Panc1 (cell line): ENCODE results near the gene IRF8. TPM values are rescaled to one million over a fixed set of nuclear protein-coding genes. Genes with fewer than 3 reads are reported as not detected.

Source experiments
- ATAC-seq: fragments of 200-7000 bp; cut with Tn5 transposase; 2 replicates; pipeline ENCODE4 v1.9.1; 2020; ENCODE audit warnings: mild to moderate bottlenecking, moderate library complexity
- BruUV-seq: library from RNA; stranded (reverse); fragments of 400-500 nt; replicated peaks from 2 replicates; lab custom pipeline; 2021; lab: Mats Ljungman, UMichigan
- CTCF ChIA-PET: fragments of 300-600 bp; sonication (Branson Sonifier 250); formaldehyde crosslinking; loops from one replicate; lab custom pipeline; 2022; ENCODE audit warnings: antibody characterized with exemption; lab: Charles Lee
- POLR2A ChIA-PET: fragments of 300-600 bp; sonication (Branson Sonifier 250); formaldehyde crosslinking; loops from one replicate; lab custom pipeline; 2022; ENCODE audit warnings: antibody characterized with exemption; lab: Charles Lee
- DNase-seq: peaks from one replicate; pipeline ENCODE4 v3.0.0-alpha.2; 2010; ENCODE audit warnings: low read depth, low spot score
- H3K27ac ChIP-seq: 2 replicates; pipeline ENCODE4 v1.5.1; 2011; ENCODE audit warnings: mild to moderate bottlenecking, low read length, inconsistent platforms
- H3K27me3 ChIP-seq: fragments of 200-500 bp; sonication (Bioruptor generic); 2 replicates; pipeline ENCODE4 v1.6.0; 2014; ENCODE audit warnings: low read length, inconsistent platforms; ENCODE audit not compliant: control insufficient read depth, insufficient read depth
- H3K36me3 ChIP-seq: fragments of 200-500 bp; sonication (Bioruptor generic); 2 replicates; pipeline ENCODE4 v1.5.1; 2014; ENCODE audit warnings: inconsistent platforms, mild to moderate bottlenecking, low read length, moderate library complexity; ENCODE audit not compliant: control insufficient read depth, insufficient read depth
- H3K4me1 ChIP-seq: 2 replicates; pipeline ENCODE4 v1.5.1; 2011; ENCODE audit warnings: inconsistent platforms, mild to moderate bottlenecking, low read length, moderate library complexity; ENCODE audit not compliant: control insufficient read depth, insufficient read depth
- H3K4me3 ChIP-seq, 2 experiments: 2 replicates each; pipeline ENCODE4 v1.5.1; 2011 to 2012; ENCODE audit warnings: low read depth in 2 of 2, low read length in 2 of 2, mild to moderate bottlenecking in 2 of 2, inconsistent platforms in 1 of 2, moderate library complexity in 1 of 2
- H3K9me3 ChIP-seq: fragments of 200-500 bp; sonication (Bioruptor generic); 2 replicates; pipeline ENCODE4 v1.5.1; 2014; ENCODE audit warnings: low read depth, mild to moderate bottlenecking, inconsistent platforms, low read length, moderate library complexity; ENCODE audit not compliant: control insufficient read depth, insufficient read depth
- CTCF ChIP-seq: fragments of 450-650 bp; IDR thresholded peaks from 2 replicates; pipeline ENCODE4 v1.5.1; 2017; ENCODE audit warnings: mild to moderate bottlenecking
- POLR2AphosphoS5 ChIP-seq: IDR thresholded peaks from 2 replicates; pipeline ENCODE4 v1.6.1; 2012; ENCODE audit warnings: mild to moderate bottlenecking, low read depth, low read length, moderate library complexity
- SIN3A ChIP-seq: IDR thresholded peaks from 2 replicates; pipeline ENCODE4 v1.6.1; 2012; ENCODE audit warnings: low read depth, mild to moderate bottlenecking, low read length, moderate library complexity, borderline replicate concordance; ENCODE audit not compliant: insufficient read depth
- TCF7L2 ChIP-seq: IDR thresholded peaks from 2 replicates; pipeline ENCODE4 v1.6.1; 2011; ENCODE audit warnings: mild to moderate bottlenecking, low read depth, low read length, inconsistent platforms
- in situ Hi-C: cut with HindIII; loops from 2 replicates; pipeline ENCODE4 v1.10.0; 2016; ENCODE audit warnings: low sequenced_read_pairs, low pct_unique_long_range_greater_than_20kb
- intact Hi-C: fragments of 100-400 bp; cut with micrococcal nuclease; formaldehyde crosslinking; loops from one replicate; pipeline ENCODE4 v1.10.0; 2022; ENCODE audit not compliant: unreplicated experiment
- total RNA-seq: library from RNA; stranded (reverse); gene quantifications from one replicate; pipeline ENCODE4 v1.2.1, GENCODE V29; 2021; ENCODE audit not compliant: unreplicated experiment
- TF ChIP-seq, protein P1 (sequence below), 2 experiments: IDR thresholded peaks; 2 replicates each; pipeline ENCODE4 v1.6.1; 2011 to 2012; ENCODE audit warnings: low read depth in 2 of 2, control low read depth in 1 of 2, low read length in 1 of 2, mild to moderate bottlenecking in 1 of 2, moderate library complexity in 1 of 2; ENCODE audit not compliant: insufficient read depth in 1 of 2

Gene IRF8
- total RNA-seq, 1 experiment from 2014 or later, result 0.62 TPM

DNA sequence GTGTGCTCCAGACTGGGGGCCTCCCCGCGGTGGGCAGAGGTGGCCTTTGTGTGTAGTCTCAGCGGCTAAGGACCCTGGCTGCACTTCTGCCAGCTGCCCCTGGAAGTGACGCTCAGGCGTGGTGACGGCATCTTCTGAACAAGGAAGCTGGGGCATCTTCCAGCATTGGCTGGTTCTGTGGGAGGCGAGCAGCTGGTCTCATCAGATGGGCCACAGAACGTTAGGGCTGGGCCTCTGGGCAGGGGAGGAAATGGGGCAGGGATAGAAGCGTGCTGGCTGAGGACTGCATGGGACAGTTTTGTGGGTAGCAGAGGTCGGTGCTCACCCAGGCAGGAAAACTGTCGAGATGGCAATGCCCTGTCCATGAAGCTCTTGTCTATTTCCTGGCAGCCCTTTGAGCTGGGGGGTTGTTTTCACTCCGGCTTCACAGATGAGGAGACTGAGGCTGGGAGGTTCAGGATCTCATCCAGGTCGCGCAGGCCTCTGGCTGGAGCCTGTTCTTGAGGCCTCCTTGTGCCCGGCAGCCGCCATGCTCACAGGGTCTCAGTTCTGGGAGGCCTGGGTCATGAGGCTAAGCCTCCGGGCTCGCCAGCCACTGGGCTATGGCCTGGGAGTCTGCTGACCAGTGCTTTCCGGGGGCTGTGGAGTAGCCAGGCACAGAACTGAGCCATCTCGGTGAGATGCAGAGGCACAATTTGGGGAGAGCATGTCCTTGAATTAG, 16.3 kb downstream of the IRF8 start:
- in situ Hi-C loops, result no loop called here
- Histone ChIP-seq H3K27ac (no peak overlapping the region), H3K9me3 (no peaks in the 10 kb centered on the region), H3K36me3 (no peaks in the 10 kb centered on the region), H3K4me1 (no peaks in the 10 kb centered on the region; the same call in 1 of the 2 replicates), H3K4me3 (no peak overlapping the region), H3K27me3 (no peaks in the 10 kb centered on the region)
- POLR2A ChIA-PET, result no interaction called here
- BruUV-seq, result no TSS peak
- DNase-seq, result no peak
- ATAC-seq, result no peak
- CTCF ChIA-PET, result no interaction called here
- intact Hi-C loops, result no loop called here
- TF ChIP-seq TCF7L2 (no peak), CTCF (no peak), SIN3A (no peak), POLR2AphosphoS5 (no peak)
- TF ChIP-seq, protein P1, sequence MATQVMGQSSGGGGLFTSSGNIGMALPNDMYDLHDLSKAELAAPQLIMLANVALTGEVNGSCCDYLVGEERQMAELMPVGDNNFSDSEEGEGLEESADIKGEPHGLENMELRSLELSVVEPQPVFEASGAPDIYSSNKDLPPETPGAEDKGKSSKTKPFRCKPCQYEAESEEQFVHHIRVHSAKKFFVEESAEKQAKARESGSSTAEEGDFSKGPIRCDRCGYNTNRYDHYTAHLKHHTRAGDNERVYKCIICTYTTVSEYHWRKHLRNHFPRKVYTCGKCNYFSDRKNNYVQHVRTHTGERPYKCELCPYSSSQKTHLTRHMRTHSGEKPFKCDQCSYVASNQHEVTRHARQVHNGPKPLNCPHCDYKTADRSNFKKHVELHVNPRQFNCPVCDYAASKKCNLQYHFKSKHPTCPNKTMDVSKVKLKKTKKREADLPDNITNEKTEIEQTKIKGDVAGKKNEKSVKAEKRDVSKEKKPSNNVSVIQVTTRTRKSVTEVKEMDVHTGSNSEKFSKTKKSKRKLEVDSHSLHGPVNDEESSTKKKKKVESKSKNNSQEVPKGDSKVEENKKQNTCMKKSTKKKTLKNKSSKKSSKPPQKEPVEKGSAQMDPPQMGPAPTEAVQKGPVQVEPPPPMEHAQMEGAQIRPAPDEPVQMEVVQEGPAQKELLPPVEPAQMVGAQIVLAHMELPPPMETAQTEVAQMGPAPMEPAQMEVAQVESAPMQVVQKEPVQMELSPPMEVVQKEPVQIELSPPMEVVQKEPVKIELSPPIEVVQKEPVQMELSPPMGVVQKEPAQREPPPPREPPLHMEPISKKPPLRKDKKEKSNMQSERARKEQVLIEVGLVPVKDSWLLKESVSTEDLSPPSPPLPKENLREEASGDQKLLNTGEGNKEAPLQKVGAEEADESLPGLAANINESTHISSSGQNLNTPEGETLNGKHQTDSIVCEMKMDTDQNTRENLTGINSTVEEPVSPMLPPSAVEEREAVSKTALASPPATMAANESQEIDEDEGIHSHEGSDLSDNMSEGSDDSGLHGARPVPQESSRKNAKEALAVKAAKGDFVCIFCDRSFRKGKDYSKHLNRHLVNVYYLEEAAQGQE (IDR thresholded peaks at IDR 0.05; ENCODE audit: insufficient read depth in 1 of 2, low read depth in 2 of 2, low read length in 1 of 2), result no peak

- CTCF ChIA-PET, result interaction anchor here (0.6 kb wide), 1 partner anchor 69 kb away, joined by 6 read pairs; no protein-coding TSS in a partner anchor
- no TSS peak for BruUV-seq
Observed at GRCh38 chr16:85916141-85916890, 17.4 kb downstream of the IRF8 start.

More at GRCh38 chr16:85916141-85916890, 17.4 kb downstream of the IRF8 start:
- H3K36me3 ChIP-seq, result no peaks in the 10 kb centered on the region
- H3K9me3 ChIP-seq, result no peaks in the 10 kb centered on the region
- in situ Hi-C loops, result no loop called here
- DNase-seq, result no peak
- no peak overlapping the region for H3K27ac ChIP-seq
- intact Hi-C loops, result no loop called here
- TF ChIP-seq CTCF (no peak), POLR2AphosphoS5 (no peak), SIN3A (no peak), TCF7L2 (no peak)
- TF ChIP-seq, protein P1 (IDR thresholded peaks at IDR 0.05; ENCODE audit: insufficient read depth in 1 of 2, low read depth in 2 of 2, low read length in 1 of 2), result no peak
- POLR2A ChIA-PET, result no interaction called here
- H3K4me3 ChIP-seq, result no peak overlapping the region
- H3K4me1 ChIP-seq, result no peaks in the 10 kb centered on the region; the same call in 1 of the 2 replicates
- ATAC-seq, result no peak
- H3K27me3 ChIP-seq, result no peaks in the 10 kb centered on the region
